ENCODE measurements around the gene TNK1.

The TNK1 gene

GRCh38 chr17:7391307-7391706 lies 10.4 kb downstream of the TNK1 start:
- DNase-seq (ENCODE audit: low read depth in 2 of 2) = no peak

GRCh38 chr17:7392696-7393612 lies 12.1 kb downstream of the TNK1 start:
- DNase-seq (ENCODE audit: low read depth in 2 of 2) = no peak

- peak in 1 of 2 donors; percentile 24 for DNase-seq (ENCODE audit: low read depth in 2 of 2)
These were observed 12.9 kb downstream of the TNK1 start for GRCh38 chr17:7393613-7394451.

- DNase-seq (ENCODE audit: low read depth in 2 of 2) = peak; percentile 73 to 87
These were observed 13.7 kb downstream of the TNK1 start, which contains the start of gene PLSCR3 for GRCh38 chr17:7394452-7395191. PLSCR3 (minus strand) TSS chr17:7394525; CDS start chr17:7394110, 415 bp downstream.

- no peak for DNase-seq (ENCODE audit: low read depth in 2 of 2)
These were observed 15.3 kb downstream of the TNK1 start for GRCh38 chr17:7396147-7396546.

DNA sequence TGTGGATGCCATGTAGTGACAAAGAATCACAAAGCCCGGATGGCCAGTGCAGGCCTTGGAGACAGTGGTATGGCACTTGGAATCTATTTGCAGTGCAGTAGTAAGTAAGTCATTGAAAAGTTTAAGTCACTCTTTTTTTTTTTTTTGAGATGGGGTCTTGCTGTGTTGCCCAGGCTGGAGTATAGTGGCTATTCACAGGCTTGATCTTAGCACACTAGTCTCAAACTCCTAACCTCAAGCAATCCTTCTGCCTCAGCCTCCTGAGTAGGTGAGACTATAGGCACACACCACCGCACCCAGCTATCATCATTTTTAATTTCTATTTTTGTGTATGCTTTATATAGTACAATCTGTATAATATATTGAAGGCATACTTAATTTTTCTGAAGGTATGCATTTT lies 17.7 kb downstream of the TNK1 start:
- DNase-seq (ENCODE audit: low read depth in 2 of 2) = no peak

- DNase-seq (ENCODE audit: low read depth in 2 of 2) = no peak
These were observed 22.3 kb downstream of the TNK1 start for GRCh38 chr17:7403043-7403726.

GRCh38 chr17:7403727-7403976 lies 22.8 kb downstream of the TNK1 start:
- DNase-seq (ENCODE audit: low read depth in 2 of 2) = no peak

DNA sequence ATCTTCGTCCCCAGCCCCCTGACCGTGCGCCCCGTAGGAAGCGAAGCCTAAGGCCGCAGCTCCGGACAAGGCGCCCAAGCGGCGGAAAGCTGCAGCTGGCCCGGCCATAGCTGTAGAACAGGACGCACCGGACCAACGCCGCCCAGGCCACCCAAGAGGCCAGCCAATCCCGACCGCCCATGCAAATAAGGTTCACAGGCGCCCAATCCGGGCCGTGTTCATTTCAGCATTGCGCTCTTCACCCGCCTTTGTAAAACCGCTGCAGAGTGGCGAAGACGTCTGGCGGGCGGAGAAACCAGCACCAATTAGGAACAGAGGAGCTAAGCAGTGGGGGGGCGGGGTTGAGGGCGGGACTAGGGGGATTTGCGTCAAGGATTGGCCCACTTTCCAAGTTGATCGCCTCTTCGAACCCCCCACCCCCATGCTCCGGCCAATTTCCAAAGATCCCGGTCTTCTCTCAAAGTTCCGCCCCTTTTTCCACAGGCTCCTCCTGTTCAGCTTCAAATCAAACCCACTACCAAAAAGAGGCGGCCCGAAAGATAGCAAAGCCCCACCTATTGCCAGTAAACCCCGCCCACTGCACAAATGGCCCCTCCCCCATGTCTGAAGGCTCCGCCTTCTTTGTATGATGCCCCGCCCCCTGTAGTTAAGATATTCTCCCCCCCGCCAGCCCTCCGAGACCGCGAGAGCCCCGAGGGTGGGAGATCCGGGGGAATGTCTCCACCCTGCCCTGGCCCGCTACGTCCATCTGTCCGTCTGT lies 23.3 kb downstream of the TNK1 start, which contains the start of gene TMEM256:
TSS of gene TMEM256 (minus strand) at position 121 of the 760 bp plus-strand sequence. CDS start at position 108, 13 bp downstream.
- DNase-seq (ENCODE audit: low read depth in 2 of 2) = peak; percentile 91 to 92

DNA sequence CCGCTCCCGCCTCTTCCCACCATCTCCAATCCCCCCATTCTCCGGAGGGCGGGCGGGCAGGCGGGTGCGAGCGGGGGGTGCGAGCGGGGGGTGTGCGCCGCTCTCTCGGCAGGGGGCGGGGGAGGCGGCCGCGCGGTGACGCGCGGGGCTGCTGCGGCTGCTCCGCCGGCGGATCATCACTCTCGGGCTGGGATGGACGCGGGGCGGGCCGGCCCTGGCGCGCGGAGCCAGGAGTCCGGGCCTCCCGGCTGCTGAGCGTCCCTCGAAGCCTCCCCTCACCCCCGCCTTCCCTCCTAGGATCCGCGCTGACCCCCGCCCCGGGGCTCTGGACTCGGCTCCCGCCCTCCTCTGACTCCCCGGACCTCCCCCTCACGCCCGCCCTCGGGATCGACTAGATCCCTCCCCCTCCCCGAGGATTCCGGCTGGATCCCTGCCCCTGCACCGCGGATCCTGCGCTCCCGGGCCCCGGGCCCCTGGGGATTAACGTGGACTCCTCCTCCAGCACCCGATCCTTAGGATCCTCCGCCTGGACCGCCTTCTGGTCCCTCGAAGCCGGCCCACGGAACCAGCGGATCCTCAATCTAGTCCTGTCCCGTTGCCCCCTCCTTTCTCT lies 24.0 kb downstream of the TNK1 start:
- peak in 1 of 2 donors; percentile 67 for DNase-seq (ENCODE audit: low read depth in 2 of 2)

DNA sequence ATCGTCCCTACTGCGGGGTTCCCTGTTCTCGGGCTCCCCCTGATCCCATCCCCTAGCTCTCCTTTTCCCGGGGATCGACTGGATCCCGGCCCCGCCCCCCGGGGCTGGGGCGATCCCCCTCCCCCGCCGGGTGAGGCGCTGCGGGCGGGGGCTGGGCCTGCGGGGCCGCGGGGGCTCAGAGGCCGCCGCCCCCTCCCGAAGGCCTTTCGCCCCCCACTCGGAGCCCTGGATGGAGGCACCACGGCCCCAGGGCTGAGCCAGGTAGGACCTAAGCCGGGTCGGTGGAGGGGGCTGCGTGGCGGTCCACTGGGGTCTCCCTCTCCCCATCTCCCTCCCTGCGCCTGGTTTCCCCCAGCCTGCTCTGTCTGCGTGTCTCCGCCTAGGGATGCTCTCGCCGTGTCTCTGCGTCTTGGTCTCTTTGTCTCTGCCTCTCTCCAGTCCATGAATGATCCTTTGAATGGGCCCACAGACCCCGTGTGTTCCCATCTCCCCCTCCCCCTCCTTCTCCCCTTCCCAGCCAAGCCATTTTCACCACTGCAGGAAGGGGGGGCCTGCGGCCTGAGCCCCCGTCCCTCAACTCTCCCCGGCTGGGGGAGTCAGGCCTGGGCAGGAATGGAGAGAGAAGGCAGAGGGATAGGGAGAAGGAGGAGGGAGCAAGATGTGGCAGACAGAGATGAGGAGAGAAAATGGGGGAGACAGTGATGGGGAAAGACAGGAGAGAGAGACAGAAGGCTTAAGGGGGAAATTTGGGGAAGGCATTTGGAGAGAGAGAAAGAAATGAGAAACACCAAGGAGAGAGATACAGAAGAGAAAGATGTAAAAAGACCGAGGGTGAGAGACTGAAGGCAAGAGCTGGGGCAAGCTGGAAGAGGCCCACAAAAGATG lies 24.7 kb downstream of the TNK1 start:
- no peak for DNase-seq (ENCODE audit: low read depth in 2 of 2)

DNA sequence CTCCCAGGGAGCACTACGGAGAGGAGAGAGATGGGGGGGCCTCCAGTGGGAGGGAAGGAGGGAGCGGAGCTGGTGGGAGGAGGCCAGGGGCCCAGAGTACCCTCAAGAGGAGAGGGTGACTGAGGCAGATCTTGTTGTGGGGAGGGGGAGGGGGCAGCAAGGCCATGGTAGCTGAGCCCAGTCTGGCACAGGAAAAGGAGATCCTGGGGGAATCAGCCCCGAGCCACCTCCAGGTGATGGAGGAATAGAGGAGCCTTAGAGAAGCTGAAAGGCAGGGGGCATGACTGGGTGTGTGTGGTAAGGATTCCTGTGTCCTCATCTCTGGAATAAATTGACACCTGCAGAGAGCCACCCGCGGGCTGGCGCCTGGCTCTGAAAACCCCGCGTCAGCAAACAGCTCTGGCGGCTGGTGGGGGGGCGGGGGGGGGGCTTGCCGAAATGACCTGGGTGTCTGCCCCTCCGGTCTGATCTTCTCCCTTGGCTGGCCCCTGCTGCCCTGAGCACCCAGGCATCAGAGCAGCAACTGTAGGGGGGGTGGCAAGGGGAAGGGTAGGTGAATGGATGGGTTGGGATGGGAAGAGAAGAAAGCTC lies 25.4 kb downstream of the TNK1 start:
- DNase-seq (ENCODE audit: low read depth in 2 of 2) = no peak

DNA sequence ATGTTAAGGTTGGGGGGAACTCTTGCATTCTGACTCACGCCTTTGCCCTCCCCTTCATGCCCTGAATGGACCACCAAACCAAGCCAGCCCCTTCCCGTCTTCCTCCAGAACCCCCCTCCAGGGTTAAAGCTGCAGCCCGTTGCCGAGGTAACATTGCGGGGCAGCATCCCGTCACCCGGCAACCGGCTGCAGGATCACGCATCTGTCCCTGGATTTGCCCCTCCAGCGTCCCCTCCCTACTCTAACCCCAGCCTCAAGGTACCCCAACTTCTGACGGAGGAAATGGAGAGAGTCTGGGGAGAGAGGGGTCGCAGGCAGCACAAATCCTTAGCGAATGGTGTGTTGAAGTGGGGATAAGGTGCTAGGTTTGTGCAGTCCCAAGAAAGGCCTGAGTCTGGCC lies 26.2 kb downstream of the TNK1 start:
- DNase-seq (ENCODE audit: low read depth in 2 of 2) = no peak

DNA sequence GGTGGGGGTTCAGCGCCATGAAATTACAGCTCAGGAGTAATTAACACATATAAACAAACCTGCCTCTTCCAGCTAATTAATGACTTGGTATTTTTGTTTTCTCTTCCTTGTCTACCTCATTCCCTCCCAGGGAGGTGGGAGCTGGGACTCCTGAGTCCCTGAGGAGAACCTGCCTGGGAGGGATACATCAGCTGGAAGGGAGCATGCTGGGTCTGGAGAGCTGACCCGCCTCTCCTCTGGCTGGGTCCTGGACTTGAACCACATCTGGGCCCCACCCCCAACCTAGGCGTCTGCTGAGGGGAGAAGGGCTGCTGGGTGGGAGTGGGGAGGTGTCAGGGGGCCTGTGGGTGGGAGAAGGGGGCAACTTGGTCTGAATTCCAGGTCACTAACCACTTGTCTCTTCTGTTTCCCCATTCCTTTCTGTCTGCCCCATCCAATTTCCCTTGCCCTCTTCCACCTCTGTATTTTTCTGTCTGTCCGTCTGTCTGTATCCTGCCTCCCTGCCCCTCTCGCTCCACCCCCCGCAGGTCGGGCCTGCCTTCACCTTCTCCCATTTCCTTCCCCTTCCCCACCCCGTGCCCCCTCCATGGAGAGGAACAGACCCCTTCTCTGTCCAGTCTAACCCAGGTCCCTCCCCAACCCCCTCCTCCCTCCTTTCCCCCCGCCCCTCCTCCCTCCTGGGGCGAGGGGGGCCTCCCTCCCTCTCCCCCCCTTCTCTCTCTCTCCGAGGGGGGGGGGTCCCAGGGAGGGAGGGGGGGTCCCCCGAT lies 26.8 kb downstream of the TNK1 start, which contains the start of gene NLGN2:
TSS of gene NLGN2 (plus strand) at position 361 of the 767 bp plus-strand sequence. CDS start 411 bp downstream, outside the sequence.
- no peak for DNase-seq (ENCODE audit: low read depth in 2 of 2)

- no peak for DNase-seq (ENCODE audit: low read depth in 2 of 2)
These were observed 27.4 kb downstream of the TNK1 start for GRCh38 chr17:7408252-7408727.

DNA sequence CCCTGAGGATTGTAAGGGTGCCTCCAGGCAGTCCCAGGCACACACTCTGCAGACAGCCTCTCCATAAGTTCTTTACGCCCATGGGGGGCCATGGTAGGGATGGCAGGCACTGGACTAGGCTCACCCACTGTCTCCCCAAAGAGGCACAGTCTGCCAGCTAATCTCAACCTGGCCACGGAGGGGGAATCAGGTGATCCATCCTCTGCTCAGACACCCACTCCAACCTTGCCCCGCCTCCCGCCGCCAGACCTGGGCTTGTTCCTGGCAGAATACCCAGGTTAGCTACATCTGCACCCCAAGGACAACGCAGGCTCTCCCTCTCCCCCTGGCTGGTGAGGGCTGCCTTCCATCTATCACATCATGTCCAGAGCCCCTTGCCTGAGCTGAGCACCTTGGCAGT lies 28.0 kb downstream of the TNK1 start:
- no peak for DNase-seq (ENCODE audit: low read depth in 2 of 2)

- no peak for DNase-seq (ENCODE audit: low read depth in 2 of 2)
These were observed 28.8 kb downstream of the TNK1 start for GRCh38 chr17:7409716-7410115.

All from stimulated activated CD4-positive, alpha-beta T cell treated with anti-CD3 and anti-CD28 coated beads, Interleukin-1b, Interleukin-23, amount 100 ng/mL, for 4 hours (primary cell).